NCI-H446 (cell line): ENCODE results near the gene FBN3.

Source experiments
- DNase-seq, 2 experiments: peaks; one replicate each; lab custom pipeline; 2025; lab: John Stamatoyannopoulos, UW

The FBN3 gene

GRCh38 chr19:8148410-8149260 lies 757 bp downstream of the FBN3 start:
- no peak for DNase-seq

- no peak for DNase-seq
These were observed 1.3 kb downstream of the FBN3 start for GRCh38 chr19:8148088-8148409.

- DNase-seq, result no peak
These were observed 1.8 kb downstream of the FBN3 start for GRCh38 chr19:8147582-8147978.

GRCh38 chr19:8146877-8147581 lies 2.4 kb downstream of the FBN3 start:
- no peak for DNase-seq

GRCh38 chr19:8144273-8144995 lies 5.0 kb downstream of the FBN3 start:
- no peak for DNase-seq

- DNase-seq, result no peak
These were observed 6.4 kb downstream of the FBN3 start for GRCh38 chr19:8143041-8143440.

GRCh38 chr19:8142513-8142900 lies 6.9 kb downstream of the FBN3 start:
- DNase-seq, result no peak

- no peak for DNase-seq
These were observed 7.5 kb downstream of the FBN3 start for GRCh38 chr19:8141726-8142512.

- no peak for DNase-seq
These were observed 11.2 kb downstream of the FBN3 start for GRCh38 chr19:8138201-8138600.

- no peak for DNase-seq
These were observed 12.0 kb downstream of the FBN3 start for GRCh38 chr19:8137425-8137824.

GRCh38 chr19:8135946-8136618 lies 13.3 kb downstream of the FBN3 start:
- DNase-seq, result no peak

GRCh38 chr19:8132858-8133458 lies 16.4 kb downstream of the FBN3 start:
- no peak for DNase-seq

- no peak for DNase-seq
These were observed 17.9 kb downstream of the FBN3 start for GRCh38 chr19:8131517-8131916.

- no peak for DNase-seq
These were observed 20.3 kb downstream of the FBN3 start for GRCh38 chr19:8129061-8129618.

GRCh38 chr19:8128551-8128950 lies 20.8 kb downstream of the FBN3 start:
- no peak for DNase-seq

GRCh38 chr19:8127311-8127710 lies 22.1 kb downstream of the FBN3 start:
- DNase-seq, result no peak

GRCh38 chr19:8126511-8126910 lies 22.9 kb downstream of the FBN3 start:
- DNase-seq, result no peak

- no peak for DNase-seq
These were observed 23.4 kb downstream of the FBN3 start for GRCh38 chr19:8126008-8126407.

GRCh38 chr19:8123683-8124082 lies 25.7 kb downstream of the FBN3 start:
- DNase-seq, result no peak

- DNase-seq, result no peak
These were observed 28.5 kb downstream of the FBN3 start for GRCh38 chr19:8120636-8121480.
